K562 (cell line): Measurements from ENCODE around the gene UBQLN3. TPM values are rescaled to one million over a fixed set of nuclear protein-coding genes. Genes with fewer than 3 reads are reported as not detected.
A peak's percentile ranks its signal among the peaks of the same experiment; 100 is the strongest.

Experiments
- ARID1B ChIP-seq: fragments of 450-650 bp; IDR thresholded peaks from 2 replicates; pipeline ENCODE4 v1.6.1; 2016; ENCODE audit warnings: antibody characterized with exemption, mild to moderate bottlenecking, inconsistent platforms
- CREBBP ChIP-seq: IDR thresholded peaks from one replicate; pipeline ENCODE4 v1.6.1; 2012; ENCODE audit warnings: low read depth, mild to moderate bottlenecking, control low read depth, inconsistent platforms, low read length
- E2F8 ChIP-seq: fragments of 450-650 bp; IDR thresholded peaks from 2 replicates; pipeline ENCODE4 v1.7.1; 2018; ENCODE audit warnings: mild to moderate bottlenecking, low read depth; ENCODE audit not compliant: partially characterized antibody
- ELF4 ChIP-seq: fragments of 450-650 bp; formaldehyde crosslinking; IDR thresholded peaks from 2 replicates; pipeline ENCODE4 v1.4.0; 2022; ENCODE audit warnings: missing genetic modification characterization
- HNRNPLL ChIP-seq: fragments of 200-400 bp; formaldehyde crosslinking; IDR thresholded peaks from 2 replicates; pipeline ENCODE4 v1.6.1; 2017; ENCODE audit warnings: low read length, low read depth, mild to moderate bottlenecking; ENCODE audit not compliant: poor library complexity, severe bottlenecking
- KHSRP ChIP-seq: fragments of 450-650 bp; IDR thresholded peaks from 2 replicates; pipeline ENCODE4 v1.6.1; 2017
- MGA ChIP-seq: fragments of 450-650 bp; IDR thresholded peaks from 2 replicates; pipeline ENCODE4 v1.6.1; 2016; ENCODE audit warnings: mild to moderate bottlenecking, moderate library complexity
- XRCC4 ChIP-seq: IDR thresholded peaks from one replicate; pipeline ENCODE4 v1.6.1; 2011; ENCODE audit not compliant: insufficient read depth, insufficient read length; ENCODE audit errors: extremely low read depth
- ZBTB49 ChIP-seq: sonication (generic); formaldehyde crosslinking; IDR thresholded peaks from 2 replicates; pipeline ENCODE4 v1.8.0; 2022; ENCODE audit warnings: missing genetic modification reagents, mild to moderate bottlenecking, borderline replicate concordance
- ZNF121 ChIP-seq: sonication (generic); formaldehyde crosslinking; conservative IDR thresholded peaks from 2 replicates; pipeline ENCODE4 v1.8.0; 2022; ENCODE audit warnings: missing genetic modification reagents
- ZNF311 ChIP-seq: fragments of 250-450 bp; sonication (Bioruptor Pico); IDR thresholded peaks from 2 replicates; pipeline ENCODE4 v1.4.0; 2020; ENCODE audit warnings: mild to moderate bottlenecking, moderate library complexity
- polyA plus RNA-seq, 8 experiments: library from polyadenylated mRNA; depleted of rRNA in 4 of 8; stranded (reverse) in 5 of 8; unstranded in 3 of 8; fragments of >200 nt; fragmentation: Nextera tagmentation in 2 of 8; fragmentation: Illumina TruSeq in 1 of 8; extraction: Ambion mirVana in 2 of 8; extraction: Trizol in 1 of 8; gene quantifications; 2 replicates each; pipeline versions ENCODE4 v1.2.1 to v1.2.3, GENCODE V29; 2011 to 2014; ENCODE audit warnings: inconsistent platforms in 1 of 8, missing spikeins in 1 of 8
- total RNA-seq, 7 experiments: library from RNA; depleted of rRNA in 6 of 7; stranded (reverse); fragments of >200 nt in 6 of 7; fragmentation: Illumina TruSeq in 2 of 7; extraction: Trizol in 2 of 7; gene quantifications; 2 replicates each; pipeline versions ENCODE4 v1.2.1 to v1.2.3, GENCODE V29; 2011 to 2021; ENCODE audit warnings: low replicate concordance in 1 of 7

The UBQLN3 gene
- total and polyA plus RNA-seq, 9 of the 15 experiments (the other 6 are each of a cell fraction or from before 2014, with no cell fraction given) = 0.01 to 0.27 TPM; not detected in 7

- TF ChIP-seq MGA (peak; percentile 29; the same call in 1 of the 2 replicates), CREBBP (no peak), HNRNPLL (no peak), XRCC4 (no peak), E2F8 (no peak), ARID1B (peak; percentile 39; the same call in 1 of the 2 replicates), KHSRP (no peak), ZNF121 (CRISPR knock-in tag) (no peak), ZNF311 (CRISPR knock-in tag) (no peak), ZBTB49 (CRISPR knock-in tag) (no peak), ELF4 (CRISPR knock-in tag) (no peak)
Observed at GRCh38 chr11:5522308-5522707, 12.6 kb upstream of the UBQLN3 start (continued).
